Measurements from ENCODE around the gene FRMD5.

- TF ChIP-seq CTCF (IDR thresholded peaks at IDR 0.05) (no peak), POLR2A (IDR thresholded peaks at IDR 0.05) (no peak), EP300 (IDR thresholded peaks at IDR 0.05) (no peak)
These were observed 65.2 kb downstream of the FRMD5 start for GRCh38 chr15:44129911-44130310.
